B cell (primary cell): ENCODE data around the gene BABAM2. TPM values are rescaled to one million over a fixed set of nuclear protein-coding genes. Genes with fewer than 3 reads are reported as not detected.

Experiments
- ATAC-seq: fragments of 200-7000 bp; cut with Tn5 transposase; one replicate; pipeline ENCODE4 v1.10.0; 2021; ENCODE audit warnings: low read depth, mild to moderate bottlenecking, moderate number of reproducible peaks, moderate library complexity
- CTCF ChIA-PET: fragments of 350-600 bp; sonication (Branson Sonifier 250); formaldehyde crosslinking; loops from one replicate; lab custom pipeline; 2021; ENCODE audit warnings: antibody characterized with exemption, inconsistent platforms; lab: Charles Lee
- POLR2A ChIA-PET: fragments of 350-600 bp; sonication (Branson Sonifier 250); formaldehyde crosslinking; loops from one replicate; lab custom pipeline; 2021; ENCODE audit warnings: antibody characterized with exemption; lab: Charles Lee
- DNase-seq: peaks from one replicate; pipeline ENCODE4 v3.0.0; 2013
- H2AFZ ChIP-seq: 2 replicates; pipeline ENCODE4 v1.6.1; 2012; ENCODE audit warnings: mild to moderate bottlenecking, low read depth, low read length; ENCODE audit not compliant: insufficient read depth, poor library complexity, severe bottlenecking
- H3K27ac ChIP-seq, 2 donors: 1 replicate in 1 of 2; 2 replicates in 1 of 2; pipeline ENCODE4 v1.5.1; 2012 to 2013; ENCODE audit warnings: low read length in 2 of 2, mild to moderate bottlenecking in 2 of 2, moderate library complexity in 1 of 2
- H3K27me3 ChIP-seq, 4 experiments: fragments of 200-600 bp in 1 of 4; sonication (generic) in 1 of 4; replicated peaks in 1 of 4; 1 replicate in 2 of 4; 2 replicates in 2 of 4; pipeline versions ENCODE4 v1.6.1 to v1.7.0; 2013 to 2016; ENCODE audit warnings: low read length in 3 of 4, mild to moderate bottlenecking in 2 of 4, mixed read lengths in 1 of 4, moderate library complexity in 1 of 4; ENCODE audit not compliant: insufficient read depth in 4 of 4, control insufficient read depth in 3 of 4; ENCODE audit errors: control extremely low read depth in 1 of 4
- H3K36me3 ChIP-seq, 2 experiments: replicated peaks in 1 of 2; 1 replicate in 1 of 2; 2 replicates in 1 of 2; pipeline versions ENCODE4 v1.6.1 to v1.7.1; 2013; ENCODE audit warnings: low read length in 1 of 2; ENCODE audit not compliant: insufficient read depth in 2 of 2, control insufficient read depth in 1 of 2; ENCODE audit errors: control extremely low read depth in 1 of 2, extremely low read depth in 1 of 2
- H3K4me1 ChIP-seq, 2 donors: fragments of 200-600 bp in 1 of 2; sonication (generic) in 1 of 2; 1 replicate in 1 of 2; 2 replicates in 1 of 2; pipeline versions ENCODE4 v1.5.1 to v1.6.1; 2013 to 2017; ENCODE audit warnings: low read length in 2 of 2; ENCODE audit not compliant: control insufficient read depth in 2 of 2, insufficient read depth in 2 of 2
- H3K4me2 ChIP-seq: replicated peaks from 2 replicates; pipeline ENCODE3; 2012; ENCODE audit warnings: mild to moderate bottlenecking, low read depth, low read length; ENCODE audit not compliant: poor library complexity, severe bottlenecking
- H3K4me3 ChIP-seq, 5 experiments: fragments of 200-600 bp in 1 of 5; sonication (generic) in 1 of 5; 1 replicate in 3 of 5; 2 replicates in 2 of 5; pipeline versions ENCODE4 v1.5.1 to v1.7.0; 2011 to 2016; ENCODE audit warnings: low read length in 4 of 5, mild to moderate bottlenecking in 4 of 5, low read depth in 2 of 5, control low read depth in 1 of 5, moderate library complexity in 1 of 5; ENCODE audit not compliant: insufficient read depth in 1 of 5; ENCODE audit errors: control extremely low read depth in 1 of 5, extremely low read depth in 1 of 5
- H3K79me2 ChIP-seq: fragments of 200-600 bp; sonication (generic); one replicate; pipeline ENCODE4 v1.6.0; 2016; ENCODE audit warnings: low read length; ENCODE audit not compliant: control insufficient read depth, insufficient read depth
- H3K9ac ChIP-seq: fragments of 200-600 bp; sonication (generic); 2 replicates; pipeline ENCODE4 v1.6.1; 2017; ENCODE audit warnings: mild to moderate bottlenecking, low read length, moderate library complexity
- H3K9me3 ChIP-seq, 3 donors: one replicate each; pipeline versions ENCODE4 v1.6.1 to v1.7.1; 2013; ENCODE audit warnings: low read length in 2 of 3; ENCODE audit not compliant: control insufficient read depth in 2 of 3, insufficient read depth in 1 of 3; ENCODE audit errors: control extremely low read depth in 1 of 3
- H4K20me1 ChIP-seq: 2 replicates; pipeline ENCODE4 v1.6.0; 2012; ENCODE audit warnings: mild to moderate bottlenecking, low read length; ENCODE audit not compliant: insufficient read depth, control insufficient read depth, poor library complexity, severe bottlenecking
- H3K27ac Mint-ChIP-seq: one replicate; pipeline ENCODE4 v1.8.0; 2021; ENCODE audit warnings: mixed read lengths
- H3K27me3 Mint-ChIP-seq: one replicate; pipeline ENCODE4 v1.8.0; 2021; ENCODE audit warnings: mixed read lengths
- H3K4me1 Mint-ChIP-seq: one replicate; pipeline ENCODE4 v1.8.0; 2021; ENCODE audit warnings: mixed read lengths
- H3K4me3 Mint-ChIP-seq: one replicate; pipeline ENCODE4 v1.8.0; 2021; ENCODE audit warnings: mixed read lengths
- H3K9me3 Mint-ChIP-seq: one replicate; pipeline ENCODE4 v1.8.0; 2022; ENCODE audit warnings: mixed read lengths; ENCODE audit not compliant: insufficient read depth
- CTCF ChIP-seq: fragments of 200-600 bp; IDR thresholded peaks from one replicate; pipeline ENCODE4 v1.8.0; 2022; ENCODE audit warnings: antibody characterized with exemption, mild to moderate bottlenecking
- EZH2 ChIP-seq: IDR thresholded peaks from 2 replicates; pipeline ENCODE4 v1.6.1; 2012; ENCODE audit warnings: borderline replicate concordance, low read depth, mild to moderate bottlenecking, moderate library complexity, low read length; ENCODE audit not compliant: insufficient read depth, poor library complexity, severe bottlenecking
- WGBS: methylation state at CpG from one replicate; pipeline ENCODE4 v1.1.5; 2013; ENCODE audit warnings: missing lambda C conversion rate; ENCODE audit not compliant: insufficient coverage; 5-methylcytosine and 5-hydroxymethylcytosine counted together
- intact Hi-C: fragments of 100-400 bp; cut with micrococcal nuclease; formaldehyde crosslinking; loops from one replicate; pipeline ENCODE4 v1.10.0; 2022
- polyA plus RNA-seq: library from polyadenylated mRNA; depleted of rRNA; stranded (reverse); fragments of >200 nt; gene quantifications from 2 replicates; pipeline ENCODE4 v1.2.3, GENCODE V29; 2012
- total RNA-seq, 2 donors: library from RNA; stranded (reverse); fragments of 120-200 nt in 1 of 2; gene quantifications; 1 replicate in 1 of 2; 2 replicates in 1 of 2; pipeline versions ENCODE4 v1.2.3 to v1.2.4, GENCODE V29; 2013 to 2022

BABAM2 gene
- total and polyA plus RNA-seq, 2 donors (not counting 1 experiment from before 2014, with no cell fraction given) = 22.3 to 69.6 TPM

DNA sequence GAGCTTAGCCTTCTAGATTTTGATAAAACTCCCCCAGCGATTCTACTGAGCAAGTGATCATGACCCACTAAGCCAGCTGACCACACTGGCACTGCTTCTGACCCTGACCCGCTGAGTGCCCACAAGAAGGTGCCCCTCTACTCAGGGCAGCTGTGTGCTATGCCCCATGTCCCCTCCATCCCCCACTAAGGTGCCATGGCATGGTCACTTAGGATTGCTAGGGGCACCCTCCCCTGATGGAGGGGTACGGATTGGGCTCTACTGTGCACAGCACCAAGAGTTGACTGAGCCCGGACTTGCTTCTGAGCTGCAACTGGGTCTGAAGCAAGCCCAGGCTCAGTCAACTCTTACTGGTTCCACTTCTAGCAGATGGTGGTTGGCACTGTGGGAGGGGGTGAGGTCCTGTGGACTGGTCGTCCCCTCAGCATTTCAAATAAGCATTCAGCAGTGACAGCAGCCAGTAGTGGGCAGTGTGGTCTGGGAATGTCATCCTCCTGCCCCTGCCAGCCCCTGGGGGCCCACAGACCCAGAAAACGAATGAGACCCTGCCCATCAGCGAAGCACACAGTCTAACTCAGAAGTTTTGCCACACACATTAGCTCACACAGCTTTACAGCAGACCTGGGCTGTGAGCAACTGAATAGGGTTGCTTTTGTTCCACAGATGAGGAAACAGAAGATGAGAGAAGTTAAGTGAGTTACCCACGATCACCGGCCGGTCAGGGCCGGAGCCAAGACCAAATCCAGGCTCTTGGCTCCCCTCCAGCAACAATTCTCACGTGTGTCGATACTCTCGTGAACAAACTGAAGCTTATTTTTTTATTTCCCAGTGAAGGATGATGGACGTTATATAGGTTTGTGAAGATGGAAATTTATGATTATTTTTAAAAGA is 450.0 kb downstream of the BABAM2 start:
- Mint-ChIP-seq H3K27me3 (no peaks in the 10 kb centered on the region), H3K27ac (peak overlapping the region; percentile 37), H3K4me3 (no peak overlapping the region), H3K9me3 (no peaks in the 10 kb centered on the region), H3K4me1 (no peaks in the 10 kb centered on the region)
- WGBS = 85% methylated on average over 6 of the region's 15 CpGs
- intact Hi-C loops = no loop called here
- no peaks in the 10 kb centered on the region for H3K36me3 ChIP-seq
- no peak overlapping the region for H3K4me2 ChIP-seq
- ATAC-seq (no peak), DNase-seq (no peak)
- no peaks in the 10 kb centered on the region for H4K20me1 ChIP-seq
- no peak overlapping the region for H2AFZ ChIP-seq
- no peaks in the 10 kb centered on the region for H3K9me3 ChIP-seq
- ChIA-PET POLR2A (interaction anchor here (0.7 kb wide), 1 partner anchor 11 kb away, joined by 3 read pairs; no protein-coding TSS in a partner anchor), CTCF (no interaction called here)
- H3K9ac ChIP-seq = no peak overlapping the region
- H3K79me2 ChIP-seq = no peaks in the 10 kb centered on the region
- no peak overlapping the region for H3K4me3 ChIP-seq
- H3K27ac ChIP-seq = no peak overlapping the region
- H3K4me1 ChIP-seq = no peaks in the 10 kb centered on the region
- TF ChIP-seq EZH2 (no peak), CTCF (no peak)
- no peaks in the 10 kb centered on the region for H3K27me3 ChIP-seq

- POLR2A ChIA-PET = no interaction called here
- Histone ChIP-seq H3K79me2 (no peaks in the 10 kb centered on the region), H4K20me1 (no peaks in the 10 kb centered on the region), H3K9me3 (no peaks in the 10 kb centered on the region), H3K4me3 (no peak overlapping the region), H3K27ac (no peak overlapping the region), H3K9ac (no peak overlapping the region), H3K36me3 (no peaks in the 10 kb centered on the region), H3K4me1 (no peaks in the 10 kb centered on the region), H2AFZ (no peak overlapping the region), H3K27me3 (no peaks in the 10 kb centered on the region), H3K4me2 (no peak overlapping the region)
- DNase-seq (no peak), ATAC-seq (no peak)
- CTCF ChIA-PET = no interaction called here
- H3K4me1 Mint-ChIP-seq = no peaks in the 10 kb centered on the region
- WGBS = 91% methylated on average over 11 of the region's 17 CpGs
- no peak overlapping the region for H3K27ac Mint-ChIP-seq
- H3K4me3 Mint-ChIP-seq = no peak overlapping the region
- H3K27me3 Mint-ChIP-seq = no peaks in the 10 kb centered on the region
- no peak for TF ChIP-seq CTCF
- no peak for TF ChIP-seq EZH2
- intact Hi-C loops = no loop called here
- H3K9me3 Mint-ChIP-seq = no peaks in the 10 kb centered on the region
Observed at GRCh38 chr2:28341208-28341891, 450.8 kb downstream of the BABAM2 start.
